Measurements from ENCODE around the gene KCNQ1.

- TF ChIP-seq GATA2 (IDR thresholded peaks at IDR 0.05; ENCODE audit: low read depth, low read length) (no peak), GATA3 (IDR thresholded peaks at IDR 0.05; ENCODE audit: low read depth, low read length) (no peak)
Observed at GRCh38 chr11:2858995-2859698, 414.3 kb downstream of the KCNQ1 start.
